ENCODE results near the gene GSG1. TPM values are rescaled to one million over a fixed set of nuclear protein-coding genes. Genes with fewer than 3 reads are reported as not detected.

Gene GSG1
- polyA plus RNA-seq, 3 donors, result not detected

DNA sequence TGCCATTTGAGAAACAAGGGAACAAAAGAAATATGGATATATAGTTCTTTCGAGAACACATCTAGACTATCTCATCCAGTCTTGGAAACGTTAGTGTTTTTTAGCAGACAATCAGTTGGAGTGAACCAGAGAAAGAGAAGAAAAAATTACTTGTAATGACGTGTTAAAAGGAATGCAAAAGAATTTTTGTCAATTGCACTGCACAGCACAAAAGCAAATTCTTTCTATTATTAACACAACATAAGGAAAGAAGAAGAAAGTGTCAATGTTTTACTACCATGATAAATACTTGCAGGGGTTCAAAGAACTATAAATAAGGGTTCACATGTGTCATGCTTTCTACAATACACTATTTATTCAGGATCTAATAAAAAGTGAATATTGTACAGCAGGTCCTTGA is 27.5 kb upstream of the GSG1 start:
- Histone ChIP-seq H3K27ac (ENCODE audit: low read depth in 1 of 2, low read length in 2 of 2) (no peak overlapping the region), H2AFZ (ENCODE audit: insufficient read depth, low read depth, low read length, poor library complexity, severe bottlenecking) (no peak overlapping the region), H3K9ac (ENCODE audit: insufficient read depth, low read length, poor library complexity, severe bottlenecking) (no peak overlapping the region), H3K4me1 (ENCODE audit: control insufficient read depth in 1 of 2, insufficient read depth in 2 of 2, low read length in 2 of 2) (no peaks in the 10 kb centered on the region), H3K9me3 (replicated peaks in 1 of 2; ENCODE audit: control insufficient read depth in 1 of 2, insufficient read depth in 1 of 2, low read length in 2 of 2) (no peaks in the 10 kb centered on the region), H3K4me3 (replicated peaks in 1 of 3; ENCODE audit: low read depth in 2 of 3, low read length in 3 of 3) (no peak overlapping the region), H3K27me3 (ENCODE audit: control insufficient read depth in 2 of 2, insufficient read depth in 2 of 2, low read length in 2 of 2) (no peaks in the 10 kb centered on the region), H3K4me2 (replicated peaks; ENCODE audit: extremely low read depth, low read length, poor library complexity, severe bottlenecking) (no peak overlapping the region), H4K20me1 (ENCODE audit: insufficient read depth, low read length) (no peaks in the 10 kb centered on the region), H3K36me3 (replicated peaks in 1 of 2; ENCODE audit: control insufficient read depth in 1 of 2, insufficient read depth in 2 of 2, low read length in 2 of 2) (no peaks in the 10 kb centered on the region), H3K79me2 (ENCODE audit: insufficient read depth, low read length) (no peaks in the 10 kb centered on the region)
- no peaks in the 10 kb centered on the region for H3K9me3 Mint-ChIP-seq
- no peak for DNase-seq
- no CpG with 5 or more reads among the region's 3 CpGs for whole genome bisulfite sequencing (ENCODE audit: insufficient coverage)
- H3K36me3 Mint-ChIP-seq, result no peaks in the 10 kb centered on the region
- H3K27ac Mint-ChIP-seq, result no peak overlapping the region
- intact Hi-C loops (cut with micrococcal nuclease), result no loop called here
- H3K4me1 Mint-ChIP-seq, result no peaks in the 10 kb centered on the region
- TF ChIP-seq, protein P1, sequence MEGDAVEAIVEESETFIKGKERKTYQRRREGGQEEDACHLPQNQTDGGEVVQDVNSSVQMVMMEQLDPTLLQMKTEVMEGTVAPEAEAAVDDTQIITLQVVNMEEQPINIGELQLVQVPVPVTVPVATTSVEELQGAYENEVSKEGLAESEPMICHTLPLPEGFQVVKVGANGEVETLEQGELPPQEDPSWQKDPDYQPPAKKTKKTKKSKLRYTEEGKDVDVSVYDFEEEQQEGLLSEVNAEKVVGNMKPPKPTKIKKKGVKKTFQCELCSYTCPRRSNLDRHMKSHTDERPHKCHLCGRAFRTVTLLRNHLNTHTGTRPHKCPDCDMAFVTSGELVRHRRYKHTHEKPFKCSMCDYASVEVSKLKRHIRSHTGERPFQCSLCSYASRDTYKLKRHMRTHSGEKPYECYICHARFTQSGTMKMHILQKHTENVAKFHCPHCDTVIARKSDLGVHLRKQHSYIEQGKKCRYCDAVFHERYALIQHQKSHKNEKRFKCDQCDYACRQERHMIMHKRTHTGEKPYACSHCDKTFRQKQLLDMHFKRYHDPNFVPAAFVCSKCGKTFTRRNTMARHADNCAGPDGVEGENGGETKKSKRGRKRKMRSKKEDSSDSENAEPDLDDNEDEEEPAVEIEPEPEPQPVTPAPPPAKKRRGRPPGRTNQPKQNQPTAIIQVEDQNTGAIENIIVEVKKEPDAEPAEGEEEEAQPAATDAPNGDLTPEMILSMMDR (IDR thresholded peaks at IDR 0.05), result no peak
- peaks cover 0 to 5% (median 2%) of the 10 kb centered on the region in 3 donors for H3K27me3 Mint-ChIP-seq (ENCODE audit: low read depth in 3 of 3)
- no peak overlapping the region for H3K4me3 Mint-ChIP-seq

DNA sequence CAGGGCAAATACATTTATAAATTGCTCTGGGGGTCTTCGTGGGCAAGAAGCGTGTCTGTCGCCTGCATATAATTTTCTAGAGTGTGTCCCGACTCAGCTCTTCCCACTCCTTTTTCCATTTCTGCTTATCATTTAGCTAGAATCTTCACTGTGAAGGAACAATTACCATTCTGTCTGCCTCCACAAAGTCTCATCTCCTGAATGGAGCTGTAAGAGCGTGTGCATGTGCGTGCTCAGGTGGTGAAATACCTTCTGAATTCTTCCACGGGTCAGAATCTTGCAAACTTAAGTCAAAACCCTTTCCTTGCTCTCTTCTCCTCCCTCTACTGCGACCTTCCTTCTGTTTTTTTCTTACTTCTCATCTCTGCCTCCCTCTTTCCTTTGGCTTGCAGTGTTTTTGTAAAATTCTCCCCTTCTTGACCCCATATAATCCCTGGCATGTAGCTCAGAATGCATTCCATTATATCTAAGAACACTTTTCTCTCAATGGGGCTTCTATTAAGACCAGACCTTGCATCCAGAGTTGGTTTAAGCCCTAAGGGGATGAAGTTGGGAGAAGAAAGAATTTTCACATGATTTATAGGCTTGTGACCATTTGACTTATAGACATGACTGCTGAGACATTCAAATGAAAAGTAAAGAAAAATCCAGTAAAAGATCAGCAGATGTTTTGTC is 25.0 kb upstream of the GSG1 start:
- no peak overlapping the region for H2AFZ ChIP-seq (ENCODE audit: insufficient read depth, low read depth, low read length, poor library complexity, severe bottlenecking)
- H3K4me2 ChIP-seq (replicated peaks; ENCODE audit: extremely low read depth, low read length, poor library complexity, severe bottlenecking), result no peak overlapping the region
- H3K36me3 ChIP-seq (replicated peaks in 1 of 2; ENCODE audit: control insufficient read depth in 1 of 2, insufficient read depth in 2 of 2, low read length in 2 of 2), result no peaks in the 10 kb centered on the region
- DNase-seq, result no peak
- Mint-ChIP-seq H3K4me1 (peaks cover 2% of the 10 kb centered on the region), H3K9me3 (no peaks in the 10 kb centered on the region), H3K27ac (no peak overlapping the region), H3K27me3 (ENCODE audit: low read depth in 3 of 3) (peaks cover 0 to 6% (median 0%) of the 10 kb centered on the region in 3 donors), H3K36me3 (no peaks in the 10 kb centered on the region), H3K4me3 (no peak overlapping the region)
- no peaks in the 10 kb centered on the region for H3K4me1 ChIP-seq (ENCODE audit: control insufficient read depth in 1 of 2, insufficient read depth in 2 of 2, low read length in 2 of 2)
- TF ChIP-seq, protein P1 (IDR thresholded peaks at IDR 0.05), result no peak
- no peaks in the 10 kb centered on the region for H4K20me1 ChIP-seq (ENCODE audit: insufficient read depth, low read length)
- H3K79me2 ChIP-seq (ENCODE audit: insufficient read depth, low read length), result no peaks in the 10 kb centered on the region
- H3K27me3 ChIP-seq (ENCODE audit: control insufficient read depth in 2 of 2, insufficient read depth in 2 of 2, low read length in 2 of 2), result no peaks in the 10 kb centered on the region
- intact Hi-C loops (cut with micrococcal nuclease), result no loop called here
- H3K4me3 ChIP-seq (replicated peaks in 1 of 3; ENCODE audit: low read depth in 2 of 3, low read length in 3 of 3), result no peak overlapping the region
- H3K9me3 ChIP-seq (replicated peaks in 1 of 2; ENCODE audit: control insufficient read depth in 1 of 2, insufficient read depth in 1 of 2, low read length in 2 of 2), result no peaks in the 10 kb centered on the region
- H3K27ac ChIP-seq (ENCODE audit: low read depth in 1 of 2, low read length in 2 of 2), result no peak overlapping the region
- whole genome bisulfite sequencing (ENCODE audit: insufficient coverage), result 96% methylated on average over 7 of the region's 8 CpGs
- no peak overlapping the region for H3K9ac ChIP-seq (ENCODE audit: insufficient read depth, low read length, poor library complexity, severe bottlenecking)

Measured in CD14-positive monocyte (primary cell).